ENCODE data around the gene SLC35E1. TPM values are rescaled to one million over a fixed set of nuclear protein-coding genes. Genes with fewer than 3 reads are reported as not detected.

SLC35E1 gene
- total RNA-seq, 4 donors from 2014 or later = 31.0 to 56.1 (median 42.8) TPM

GRCh38 chr19:16598848-16599247 lies 26.6 kb upstream of the SLC35E1 start:
- Histone ChIP-seq H3K4me1 (peaks cover 0 to 30% (median 6%) of the 10 kb centered on the region in 4 donors), H3K9me3 (no peaks in the 10 kb centered on the region), H3K27ac (peak overlapping the region in 2 of 4 donors; percentile 1 to 55), H3K4me3 (no peak overlapping the region), H3K27me3 (no peaks in the 10 kb centered on the region), H3K36me3 (no peaks in the 10 kb centered on the region)
- intact Hi-C loops (cut with DNase I; ENCODE audit: low total_unique reads) = no loop called here
- TF ChIP-seq POLR2AphosphoS5 (IDR thresholded peaks at IDR 0.05) = no peak
- TF ChIP-seq EP300 (IDR thresholded peaks at IDR 0.05; ENCODE audit: low read depth) = no peak
- no peak for TF ChIP-seq CTCF (IDR thresholded peaks at IDR 0.05)
- TF ChIP-seq POLR2A (IDR thresholded peaks at IDR 0.05) = no peak
- in situ Hi-C loops (cut with MboI; ENCODE audit: low pct_ligation_motif_present in 1 of 4, low pct_unique_long_range_greater_than_20kb in 1 of 4, low sequenced_read_pairs in 3 of 4) = no loop called here
- no peak for DNase-seq
- WGBS, 2 donors (ENCODE audit: low coverage in 1 of 2) = 72 to 73% methylated on average over 4 of the region's 4 CpGs

GRCh38 chr19:16596399-16596798 lies 24.2 kb upstream of the SLC35E1 start:
- DNase-seq = no peak
- in situ Hi-C loops (cut with MboI; ENCODE audit: low pct_ligation_motif_present in 1 of 4, low pct_unique_long_range_greater_than_20kb in 1 of 4, low sequenced_read_pairs in 3 of 4) = no loop called here
- H3K36me3 ChIP-seq = no peaks in the 10 kb centered on the region
- H3K27me3 ChIP-seq = no peaks in the 10 kb centered on the region
- no peak for TF ChIP-seq POLR2AphosphoS5 (IDR thresholded peaks at IDR 0.05)
- no peak for TF ChIP-seq EP300 (IDR thresholded peaks at IDR 0.05; ENCODE audit: low read depth)
- TF ChIP-seq POLR2A (IDR thresholded peaks at IDR 0.05) = no peak
- TF ChIP-seq CTCF (IDR thresholded peaks at IDR 0.05) = no peak
- peaks cover 0 to 41% (median 6%) of the 10 kb centered on the region in 4 donors for H3K4me1 ChIP-seq
- intact Hi-C loops (cut with DNase I; ENCODE audit: low total_unique reads) = no loop called here
- H3K9me3 ChIP-seq = no peaks in the 10 kb centered on the region
- H3K4me3 ChIP-seq = no peak overlapping the region
- 89 to 92% methylated on average over 4 to 9 of the region's 9 CpGs for WGBS, 2 donors (ENCODE audit: low coverage in 1 of 2)
- no peak overlapping the region for H3K27ac ChIP-seq

DNA sequence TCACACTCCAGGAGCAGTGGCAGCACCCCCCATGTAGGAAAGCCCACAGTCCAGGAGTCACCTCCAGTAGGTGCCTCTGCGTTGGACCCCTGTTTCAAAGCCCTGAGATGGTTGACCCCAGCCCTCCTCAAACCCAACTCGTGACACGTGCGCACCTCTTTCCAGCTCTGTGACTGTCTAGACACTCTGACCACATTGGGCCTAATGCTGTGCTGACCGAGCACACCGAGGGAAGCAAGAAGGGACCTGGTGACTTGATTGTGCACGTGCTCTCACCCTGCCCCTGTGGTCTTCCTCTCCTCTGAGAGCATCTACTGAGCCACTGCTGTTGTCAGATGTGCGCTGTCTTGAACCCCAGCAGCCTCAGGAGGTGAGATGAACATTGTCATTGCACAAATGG lies 22.9 kb upstream of the SLC35E1 start:
- WGBS, 2 donors (ENCODE audit: low coverage in 1 of 2) = 77% methylated on average over 8 of the region's 8 CpGs; no CpG with 5 or more reads in 1 of the 2 donors
- Histone ChIP-seq H3K4me1 (peaks cover 3 to 52% (median 14%) of the 10 kb centered on the region in 4 donors), H3K4me3 (no peak overlapping the region), H3K9me3 (no peaks in the 10 kb centered on the region), H3K27ac (no peak overlapping the region), H3K27me3 (no peaks in the 10 kb centered on the region), H3K36me3 (no peaks in the 10 kb centered on the region)
- intact Hi-C loops (cut with DNase I; ENCODE audit: low total_unique reads) = no loop called here
- in situ Hi-C loops (cut with MboI; ENCODE audit: low pct_ligation_motif_present in 1 of 4, low pct_unique_long_range_greater_than_20kb in 1 of 4, low sequenced_read_pairs in 3 of 4) = no loop called here
- no peak for DNase-seq
- no peak for TF ChIP-seq CTCF (IDR thresholded peaks at IDR 0.05)
- no peak for TF ChIP-seq POLR2AphosphoS5 (IDR thresholded peaks at IDR 0.05)
- TF ChIP-seq POLR2A (IDR thresholded peaks at IDR 0.05) = no peak
- TF ChIP-seq EP300 (IDR thresholded peaks at IDR 0.05; ENCODE audit: low read depth) = no peak

DNA sequence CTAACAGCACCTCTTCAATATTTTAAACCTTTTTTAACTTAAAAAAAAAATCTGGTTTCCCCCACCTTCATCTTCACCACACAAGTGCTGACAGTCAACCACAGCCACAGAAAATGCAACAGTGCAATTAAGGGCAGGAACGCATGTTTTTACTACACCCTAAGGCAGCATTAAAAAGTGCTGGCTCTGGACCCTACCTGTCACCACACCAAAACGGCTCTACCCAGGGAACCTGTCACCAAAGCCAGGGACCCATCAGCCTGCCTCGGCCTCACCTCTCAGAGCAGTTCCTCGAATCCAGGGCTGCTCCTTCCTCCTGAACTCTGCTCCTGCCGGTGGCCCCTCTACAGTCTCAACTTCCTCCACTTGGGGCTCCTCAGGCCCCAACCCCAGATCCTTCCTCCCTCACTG lies 22.5 kb upstream of the SLC35E1 start:
- no peak for DNase-seq
- H3K4me3 ChIP-seq = no peak overlapping the region
- 60% methylated on average over 5 of the region's 5 CpGs; no CpG with 5 or more reads in 1 of the 2 donors for WGBS, 2 donors (ENCODE audit: low coverage in 1 of 2)
- H3K27ac ChIP-seq = peak overlapping the region in 1 of 4 donors; percentile 19
- no peaks in the 10 kb centered on the region for H3K27me3 ChIP-seq
- intact Hi-C loops (cut with DNase I; ENCODE audit: low total_unique reads) = no loop called here
- in situ Hi-C loops (cut with MboI; ENCODE audit: low pct_ligation_motif_present in 1 of 4, low pct_unique_long_range_greater_than_20kb in 1 of 4, low sequenced_read_pairs in 3 of 4) = no loop called here
- H3K36me3 ChIP-seq = no peaks in the 10 kb centered on the region
- peaks cover 3 to 52% (median 16%) of the 10 kb centered on the region in 4 donors for H3K4me1 ChIP-seq
- H3K9me3 ChIP-seq = no peaks in the 10 kb centered on the region
- TF ChIP-seq POLR2A (IDR thresholded peaks at IDR 0.05) (no peak), POLR2AphosphoS5 (IDR thresholded peaks at IDR 0.05) (no peak), CTCF (IDR thresholded peaks at IDR 0.05) (no peak), EP300 (IDR thresholded peaks at IDR 0.05; ENCODE audit: low read depth) (no peak)

Data from transverse colon (tissue), 4 donors.